Osteoblast (primary cell): Measurements from ENCODE around the gene DEFB118. TPM values are rescaled to one million over a fixed set of nuclear protein-coding genes. Genes with fewer than 3 reads are reported as not detected.

Experiments used
- DNase-seq: peaks from one replicate; pipeline ENCODE4 v3.0.0; 2011; ENCODE audit warnings: low spot score, mixed read lengths; ENCODE audit not compliant: insufficient read length; ENCODE audit errors: missing footprints
- H2AFZ ChIP-seq: 2 replicates; pipeline ENCODE4 v1.6.0; 2011; ENCODE audit warnings: mild to moderate bottlenecking, low read length
- H3K27ac ChIP-seq: 2 replicates; pipeline ENCODE4 v1.5.1; 2011; ENCODE audit warnings: mild to moderate bottlenecking, low read depth, low read length, moderate library complexity
- H3K27me3 ChIP-seq: 2 replicates; pipeline ENCODE4 v1.6.0; 2012; ENCODE audit warnings: mild to moderate bottlenecking, control low read depth, inconsistent platforms, low read length, moderate library complexity; ENCODE audit not compliant: insufficient read depth
- H3K36me3 ChIP-seq: 2 replicates; pipeline ENCODE4 v1.5.1; 2011; ENCODE audit warnings: mild to moderate bottlenecking, low read length, control low read depth, moderate library complexity; ENCODE audit not compliant: insufficient read depth
- H3K4me1 ChIP-seq: 2 replicates; pipeline ENCODE4 v1.5.1; 2011; ENCODE audit warnings: mild to moderate bottlenecking, low read length, control low read depth, moderate library complexity; ENCODE audit not compliant: insufficient read depth
- H3K4me2 ChIP-seq: 2 replicates; pipeline ENCODE4 v1.6.0; 2011; ENCODE audit warnings: mild to moderate bottlenecking, low read length; ENCODE audit not compliant: insufficient read depth
- H3K4me3 ChIP-seq: fragments of 200-600 bp; sonication (generic); 3 replicates; pipeline ENCODE4 v1.5.1; 2012; ENCODE audit warnings: mild to moderate bottlenecking, low read length, inconsistent platforms; ENCODE audit not compliant: insufficient read depth
- H3K79me2 ChIP-seq: 2 replicates; pipeline ENCODE4 v1.6.0; 2012; ENCODE audit warnings: mild to moderate bottlenecking, low read length, control low read depth, inconsistent platforms; ENCODE audit not compliant: insufficient read depth
- H3K9me3 ChIP-seq: 2 replicates; pipeline ENCODE4 v1.5.1; 2011; ENCODE audit warnings: low read depth, low read length, control low read depth
- H4K20me1 ChIP-seq: 2 replicates; pipeline ENCODE4 v1.6.0; 2012; ENCODE audit warnings: mild to moderate bottlenecking, low read length, control low read depth; ENCODE audit not compliant: insufficient read depth
- total RNA-seq: library from RNA; depleted of rRNA; stranded (reverse); fragments of >200 nt; gene quantifications from 2 replicates; pipeline ENCODE4 v1.2.3, GENCODE V29; 2012
- TF ChIP-seq, protein P1 (sequence below): IDR thresholded peaks from 2 replicates; pipeline ENCODE4 v1.5.1; 2011; ENCODE audit warnings: mild to moderate bottlenecking, low read depth, low read length, moderate library complexity; ENCODE audit errors: extremely low read depth

The DEFB118 gene, protein sequence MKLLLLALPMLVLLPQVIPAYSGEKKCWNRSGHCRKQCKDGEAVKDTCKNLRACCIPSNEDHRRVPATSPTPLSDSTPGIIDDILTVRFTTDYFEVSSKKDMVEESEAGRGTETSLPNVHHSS
- not detected in 2 replicates for total RNA-seq

DNA sequence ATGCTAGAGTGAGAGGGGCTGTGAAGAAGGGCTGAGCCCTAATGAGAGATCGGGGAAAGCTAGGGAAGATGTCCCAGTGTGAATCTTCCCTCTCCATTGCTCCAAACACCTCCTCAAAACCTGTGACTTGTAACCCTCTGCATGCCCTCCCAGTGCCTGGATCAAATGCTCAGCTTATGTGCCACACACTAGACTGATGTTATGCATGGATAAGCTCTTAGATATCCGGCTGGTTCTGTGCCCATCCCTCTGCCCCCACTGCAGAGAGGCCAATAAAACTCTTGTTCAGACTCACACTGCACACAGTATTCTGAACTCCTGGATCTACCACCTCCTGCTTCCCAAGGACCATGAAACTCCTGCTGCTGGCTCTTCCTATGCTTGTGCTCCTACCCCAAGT lies at the start of gene DEFB118:
TSS of gene DEFB118 (plus strand) at position 301 of the 400 bp plus-strand sequence. CDS start at position 351, 50 bp downstream.
- Histone ChIP-seq H3K36me3 (no peaks in the 10 kb centered on the region), H3K27ac (no peak within 1 kb of the TSS), H3K4me1 (no peaks in the 10 kb centered on the region), H3K9me3 (peaks cover 2% of the 10 kb centered on the region), H3K27me3 (no peaks in the 10 kb centered on the region), H3K79me2 (no peaks in the 10 kb centered on the region), H2AFZ (no peak within 1 kb of the TSS), H3K4me3 (no peak within 1 kb of the TSS), H4K20me1 (no peaks in the 10 kb centered on the region), H3K4me2 (no peak within 1 kb of the TSS)
- TF ChIP-seq, protein P1, sequence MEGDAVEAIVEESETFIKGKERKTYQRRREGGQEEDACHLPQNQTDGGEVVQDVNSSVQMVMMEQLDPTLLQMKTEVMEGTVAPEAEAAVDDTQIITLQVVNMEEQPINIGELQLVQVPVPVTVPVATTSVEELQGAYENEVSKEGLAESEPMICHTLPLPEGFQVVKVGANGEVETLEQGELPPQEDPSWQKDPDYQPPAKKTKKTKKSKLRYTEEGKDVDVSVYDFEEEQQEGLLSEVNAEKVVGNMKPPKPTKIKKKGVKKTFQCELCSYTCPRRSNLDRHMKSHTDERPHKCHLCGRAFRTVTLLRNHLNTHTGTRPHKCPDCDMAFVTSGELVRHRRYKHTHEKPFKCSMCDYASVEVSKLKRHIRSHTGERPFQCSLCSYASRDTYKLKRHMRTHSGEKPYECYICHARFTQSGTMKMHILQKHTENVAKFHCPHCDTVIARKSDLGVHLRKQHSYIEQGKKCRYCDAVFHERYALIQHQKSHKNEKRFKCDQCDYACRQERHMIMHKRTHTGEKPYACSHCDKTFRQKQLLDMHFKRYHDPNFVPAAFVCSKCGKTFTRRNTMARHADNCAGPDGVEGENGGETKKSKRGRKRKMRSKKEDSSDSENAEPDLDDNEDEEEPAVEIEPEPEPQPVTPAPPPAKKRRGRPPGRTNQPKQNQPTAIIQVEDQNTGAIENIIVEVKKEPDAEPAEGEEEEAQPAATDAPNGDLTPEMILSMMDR: no peak
- no peak for DNase-seq

DNA sequence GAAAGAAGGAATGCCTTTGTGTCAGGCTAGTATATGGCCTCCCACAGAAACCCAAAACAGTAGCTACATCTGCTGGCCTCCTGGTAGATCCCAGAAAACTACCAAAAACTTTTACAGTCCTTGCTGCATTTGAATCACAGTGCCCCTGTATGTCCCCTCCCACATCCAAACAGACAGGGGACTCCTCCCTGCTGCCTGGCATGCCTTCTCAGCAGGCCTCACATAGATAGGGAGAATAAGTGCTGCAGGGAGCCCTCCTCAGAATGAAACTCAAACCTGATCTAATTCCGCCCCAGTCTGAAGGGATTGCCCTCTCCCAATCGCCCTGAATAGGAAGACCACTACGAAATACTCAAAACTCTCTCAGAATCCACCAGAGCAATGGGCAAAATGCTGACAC lies 45.9 kb upstream of the DEFB118 start:
- Histone ChIP-seq H3K9me3 (peaks cover 7% of the 10 kb centered on the region), H2AFZ (no peak overlapping the region), H3K36me3 (no peaks in the 10 kb centered on the region), H3K27me3 (no peaks in the 10 kb centered on the region), H3K79me2 (no peaks in the 10 kb centered on the region), H4K20me1 (no peaks in the 10 kb centered on the region), H3K27ac (no peak overlapping the region), H3K4me2 (no peak overlapping the region), H3K4me3 (no peak overlapping the region), H3K4me1 (no peaks in the 10 kb centered on the region)
- DNase-seq: no peak
- TF ChIP-seq, protein P1: no peak

DNA sequence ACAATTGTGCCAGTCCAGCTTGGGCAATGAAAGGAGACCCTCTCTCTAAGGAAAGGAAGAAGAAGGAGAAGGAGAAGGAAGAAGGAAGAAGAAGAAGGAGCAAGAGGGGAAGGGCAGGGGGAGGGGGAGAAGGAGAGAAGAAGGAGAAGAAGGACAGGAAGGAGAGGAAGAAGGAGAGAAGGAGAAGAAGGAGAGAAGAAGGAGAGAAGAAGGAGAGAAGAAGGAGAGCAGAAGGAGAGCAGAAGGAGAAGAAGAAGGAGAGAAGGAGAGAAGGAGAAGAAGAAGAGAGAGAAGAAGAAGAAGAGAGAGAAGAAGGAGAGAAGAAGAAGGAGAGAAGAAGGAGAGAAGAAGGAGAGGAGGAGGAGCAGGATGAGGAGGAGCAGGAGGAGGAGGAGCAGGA lies 37.5 kb upstream of the DEFB118 start:
- Histone ChIP-seq H3K79me2 (no peaks in the 10 kb centered on the region), H4K20me1 (no peaks in the 10 kb centered on the region), H3K4me1 (no peaks in the 10 kb centered on the region), H3K27ac (no peak overlapping the region), H3K4me2 (no peak overlapping the region), H3K9me3 (peaks cover 1% of the 10 kb centered on the region), H2AFZ (no peak overlapping the region), H3K36me3 (no peaks in the 10 kb centered on the region), H3K27me3 (no peaks in the 10 kb centered on the region), H3K4me3 (no peak overlapping the region)
- TF ChIP-seq, protein P1: no peak
- no peak for DNase-seq

DNA sequence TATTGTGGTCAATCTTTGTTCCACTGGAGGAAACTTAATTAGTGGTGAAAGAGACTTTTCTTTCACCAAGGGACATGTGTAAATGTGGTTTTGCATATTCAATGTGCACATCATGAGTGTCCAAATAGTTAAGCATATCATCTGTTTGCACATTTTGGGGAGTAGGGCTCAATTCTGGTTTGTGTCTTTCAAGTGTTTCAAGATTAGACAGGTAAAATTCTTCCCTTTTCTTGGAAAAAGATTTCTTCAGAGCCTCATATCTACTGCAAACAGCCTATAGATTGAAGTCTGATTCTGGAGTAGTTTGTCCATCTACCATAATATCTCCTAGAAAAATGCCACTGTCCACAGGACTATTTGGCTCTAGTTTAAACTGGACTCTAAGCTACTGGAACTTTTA lies 26.9 kb upstream of the DEFB118 start:
- Histone ChIP-seq H3K4me1 (no peaks in the 10 kb centered on the region), H3K9me3 (no peaks in the 10 kb centered on the region), H3K4me3 (no peak overlapping the region), H2AFZ (no peak overlapping the region), H3K27me3 (no peaks in the 10 kb centered on the region), H3K27ac (no peak overlapping the region), H4K20me1 (no peaks in the 10 kb centered on the region), H3K4me2 (no peak overlapping the region), H3K79me2 (no peaks in the 10 kb centered on the region), H3K36me3 (no peaks in the 10 kb centered on the region)
- DNase-seq: no peak
- TF ChIP-seq, protein P1: no peak
